ENCODE results near the gene FAM110D.

The FAM110D gene

DNA sequence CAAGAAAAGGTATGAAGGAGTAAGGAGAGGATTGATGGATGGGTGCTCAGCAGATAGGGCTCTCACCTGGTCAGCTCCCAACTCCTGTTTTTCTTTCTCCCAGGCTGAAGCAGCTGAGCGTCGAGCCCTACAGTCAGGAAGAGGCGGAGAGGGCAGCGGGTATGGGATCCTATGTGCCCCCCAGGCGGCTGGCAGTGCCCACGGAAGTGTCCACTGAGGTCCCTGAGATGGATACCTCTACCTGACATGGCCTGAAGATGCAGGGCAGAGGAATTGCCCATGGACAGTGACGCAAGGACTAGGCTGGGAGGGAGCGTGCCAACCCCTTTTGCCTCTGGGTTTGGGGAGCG, 11.6 kb downstream of the FAM110D start:
- peak overlapping the region; percentile 77 for H3K9ac ChIP-seq (ENCODE audit: low read length)
- peaks cover 14% of the 10 kb centered on the region for H3K79me1 ChIP-seq (ENCODE audit: low read length)
- no peak overlapping the region for H3K4ac ChIP-seq (ENCODE audit: low read depth, low read length)
- no peak overlapping the region for H4K5ac ChIP-seq (ENCODE audit: low read length)
- no peak overlapping the region for H2BK120ac ChIP-seq (ENCODE audit: low read depth, low read length)
- peak overlapping the region; percentile 83 for H3K23ac ChIP-seq (ENCODE audit: low read length)
- H3K27me3 ChIP-seq (ENCODE audit: insufficient read depth, low read length, poor library complexity) = no peaks in the 10 kb centered on the region
- H2AK5ac ChIP-seq (ENCODE audit: low read length) = peak overlapping the region; percentile 50
- DNase-seq = no peak
- no peak overlapping the region for H3K18ac ChIP-seq (ENCODE audit: low read length)
- H2BK15ac ChIP-seq (replicated peaks; ENCODE audit: low read depth) = no peak overlapping the region
- H3K56ac ChIP-seq (ENCODE audit: low read length) = peak overlapping the region; percentile 96
- peak overlapping the region; percentile 88 for H3K4me3 ChIP-seq (ENCODE audit: low read length)
- no peak overlapping the region for H2BK5ac ChIP-seq (ENCODE audit: low read length)
- H3K79me2 ChIP-seq (ENCODE audit: control insufficient read depth, insufficient read depth, low read length) = peaks cover 8% of the 10 kb centered on the region
- H3K4me2 ChIP-seq (ENCODE audit: low read length) = peak overlapping the region; percentile 78
- H3K4me1 ChIP-seq (ENCODE audit: control insufficient read depth, low read depth, low read length) = peaks cover 9% of the 10 kb centered on the region
- H3K27ac ChIP-seq (ENCODE audit: low read depth, low read length) = no peak overlapping the region
- H3K36me3 ChIP-seq (ENCODE audit: control insufficient read depth, insufficient read depth, low read length) = no peaks in the 10 kb centered on the region
- WGBS (ENCODE audit: extremely low coverage, insufficient coverage, low lambda C conversion rate) = no CpG with 5 or more reads among the region's 9 CpGs
- no peak overlapping the region for H4K8ac ChIP-seq (ENCODE audit: low read depth, low read length)

DNA sequence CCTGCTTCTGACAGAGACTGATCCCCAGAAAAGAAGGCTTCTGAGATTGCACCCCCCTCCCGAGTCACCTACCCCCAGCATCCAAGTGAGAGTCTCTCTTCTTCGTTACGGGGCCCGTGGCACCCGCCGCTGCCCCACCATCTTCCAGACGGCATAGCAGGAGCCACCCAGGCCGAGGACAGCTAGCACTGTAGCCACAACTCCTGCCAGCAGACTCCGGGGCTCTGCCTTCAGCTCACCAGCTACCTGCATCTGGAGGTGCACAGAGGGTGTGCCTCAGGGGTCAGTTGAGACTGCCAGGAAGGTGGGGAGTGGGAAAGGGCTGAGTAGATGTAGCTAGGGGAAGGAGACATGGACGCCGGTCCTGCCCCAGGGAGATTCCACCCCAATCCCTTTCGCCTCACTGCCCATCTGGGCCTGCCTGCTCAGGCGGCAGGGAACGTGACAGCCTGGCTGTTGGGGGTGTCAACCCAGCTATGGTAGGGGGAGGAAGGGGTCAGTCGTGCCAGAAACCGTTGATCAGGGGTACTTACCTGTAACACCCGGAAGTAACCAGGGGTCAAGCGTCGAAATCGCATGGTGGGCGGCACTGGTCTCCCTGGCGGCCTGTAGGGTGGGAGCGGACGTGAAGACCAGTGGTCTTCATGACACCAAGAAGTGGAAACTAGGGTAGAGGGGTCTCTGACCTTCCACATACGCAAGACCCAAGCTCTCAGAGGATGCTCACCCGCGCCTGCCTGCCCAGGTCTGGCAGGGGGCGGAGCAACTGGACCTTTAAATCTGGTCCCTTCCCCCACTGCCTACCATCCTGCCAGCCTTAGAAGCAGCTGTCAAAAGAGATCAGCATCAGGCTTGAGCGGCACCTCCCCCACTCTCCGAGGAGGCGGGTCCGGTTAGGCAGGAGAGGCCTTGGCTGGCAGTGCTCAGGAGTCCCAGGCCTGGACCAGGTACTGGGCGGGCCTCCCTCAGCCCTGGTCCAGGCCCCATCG, 12.5 kb downstream of the FAM110D start, which contains the start of gene ZNF593OS:
TSS of gene ZNF593OS (minus strand) at position 749 of the 989 bp plus-strand sequence. CDS start at position 578, 171 bp downstream.
- Histone ChIP-seq H3K56ac (ENCODE audit: low read length) (peak within 1 kb of the TSS; percentile 15), H3K4ac (ENCODE audit: low read depth, low read length) (no peak within 1 kb of the TSS), H3K79me1 (ENCODE audit: low read length) (peaks cover 14% of the 10 kb centered on the region), H3K18ac (ENCODE audit: low read length) (no peak within 1 kb of the TSS), H3K27ac (ENCODE audit: low read depth, low read length) (no peak within 1 kb of the TSS), H3K4me2 (ENCODE audit: low read length) (peak within 1 kb of the TSS; percentile 78), H3K4me3 (ENCODE audit: low read length) (no peak within 1 kb of the TSS), H2BK15ac (replicated peaks; ENCODE audit: low read depth) (no peak within 1 kb of the TSS), H3K9ac (ENCODE audit: low read length) (peak within 1 kb of the TSS; percentile 77), H3K79me2 (ENCODE audit: control insufficient read depth, insufficient read depth, low read length) (peaks cover 8% of the 10 kb centered on the region), H4K8ac (ENCODE audit: low read depth, low read length) (no peak within 1 kb of the TSS), H3K4me1 (ENCODE audit: control insufficient read depth, low read depth, low read length) (peaks cover 3% of the 10 kb centered on the region), H2BK120ac (ENCODE audit: low read depth, low read length) (no peak within 1 kb of the TSS), H3K36me3 (ENCODE audit: control insufficient read depth, insufficient read depth, low read length) (no peaks in the 10 kb centered on the region), H4K5ac (ENCODE audit: low read length) (no peak within 1 kb of the TSS), H3K27me3 (ENCODE audit: insufficient read depth, low read length, poor library complexity) (no peaks in the 10 kb centered on the region), H3K23ac (ENCODE audit: low read length) (no peak within 1 kb of the TSS), H2AK5ac (ENCODE audit: low read length) (no peak within 1 kb of the TSS), H2BK5ac (ENCODE audit: low read length) (no peak within 1 kb of the TSS)
- WGBS (ENCODE audit: extremely low coverage, insufficient coverage, low lambda C conversion rate) = no CpG with 5 or more reads among the region's 34 CpGs
- DNase-seq = no peak

DNA sequence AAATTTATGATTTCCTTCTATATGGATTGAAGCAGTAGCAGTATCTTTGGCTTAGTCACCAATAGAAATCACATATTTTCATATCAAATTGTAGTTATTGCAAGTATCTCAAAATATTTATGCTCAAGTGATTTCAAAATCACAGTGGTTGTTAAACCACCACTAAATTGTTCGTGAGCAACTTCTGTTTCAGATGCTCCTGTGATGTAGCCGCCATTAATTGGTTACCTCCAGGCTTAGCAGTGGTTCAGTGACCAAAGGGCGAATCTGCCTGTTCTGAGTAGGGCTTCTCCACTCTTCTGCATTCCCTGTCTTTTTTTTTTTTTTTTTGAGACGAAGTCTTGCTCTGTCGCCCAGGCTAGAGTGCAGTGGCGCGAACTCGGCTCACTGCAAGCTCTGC, 16.5 kb downstream of the FAM110D start:
- Histone ChIP-seq H3K9ac (ENCODE audit: low read length) (no peak overlapping the region), H3K56ac (ENCODE audit: low read length) (no peak overlapping the region), H3K79me2 (ENCODE audit: control insufficient read depth, insufficient read depth, low read length) (peaks cover 6% of the 10 kb centered on the region)

DNA sequence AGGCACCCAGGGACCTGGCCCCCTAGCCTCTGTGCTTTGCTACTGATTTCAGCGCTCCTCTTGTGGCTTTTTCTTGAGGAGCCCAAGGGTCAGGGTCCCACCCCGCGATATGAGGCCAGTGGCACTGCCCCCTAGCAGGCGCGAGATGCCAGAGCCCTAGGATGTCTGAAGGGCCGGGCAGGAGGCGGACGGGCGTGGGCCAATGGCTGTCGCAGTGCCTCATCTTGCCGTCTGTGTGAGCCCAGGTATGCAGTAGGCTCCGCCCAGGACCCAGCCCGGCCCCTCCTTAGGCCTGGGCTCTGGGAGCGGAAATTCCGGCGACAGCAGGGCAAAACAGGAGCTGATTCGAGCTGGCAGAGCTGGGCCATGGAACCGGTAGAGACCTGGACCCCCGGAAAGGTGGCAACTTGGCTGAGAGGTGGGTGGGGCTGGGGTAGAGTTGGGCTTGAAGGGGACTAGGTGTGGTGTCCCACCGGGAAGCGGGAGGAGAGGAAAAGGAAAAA, 18.4 kb downstream of the FAM110D start, which contains the start of gene CNKSR1:
TSS of gene CNKSR1 (plus strand) at position 310 of the 503 bp plus-strand sequence. CDS start at position 367, 57 bp downstream.
- Histone ChIP-seq H3K23ac (ENCODE audit: low read length) (no peak within 1 kb of the TSS), H3K4me2 (ENCODE audit: low read length) (peak within 1 kb of the TSS; percentile 62), H3K9ac (ENCODE audit: low read length) (peak within 1 kb of the TSS; percentile 59), H3K4ac (ENCODE audit: low read depth, low read length) (peak within 1 kb of the TSS; percentile 66), H4K8ac (ENCODE audit: low read depth, low read length) (no peak within 1 kb of the TSS), H3K27me3 (ENCODE audit: insufficient read depth, low read length, poor library complexity) (no peaks in the 10 kb centered on the region), H2AK5ac (ENCODE audit: low read length) (no peak within 1 kb of the TSS), H3K27ac (ENCODE audit: low read depth, low read length) (no peak within 1 kb of the TSS), H3K56ac (ENCODE audit: low read length) (peak within 1 kb of the TSS; percentile 87), H2BK120ac (ENCODE audit: low read depth, low read length) (no peak within 1 kb of the TSS), H4K5ac (ENCODE audit: low read length) (no peak within 1 kb of the TSS), H3K4me3 (ENCODE audit: low read length) (peak within 1 kb of the TSS; percentile 34), H3K79me2 (ENCODE audit: control insufficient read depth, insufficient read depth, low read length) (no peaks in the 10 kb centered on the region), H3K4me1 (ENCODE audit: control insufficient read depth, low read depth, low read length) (no peaks in the 10 kb centered on the region), H3K18ac (ENCODE audit: low read length) (peak within 1 kb of the TSS; percentile 22), H2BK5ac (ENCODE audit: low read length) (no peak within 1 kb of the TSS), H3K79me1 (ENCODE audit: low read length) (no peaks in the 10 kb centered on the region), H2BK15ac (replicated peaks; ENCODE audit: low read depth) (no peak within 1 kb of the TSS), H3K36me3 (ENCODE audit: control insufficient read depth, insufficient read depth, low read length) (no peaks in the 10 kb centered on the region)
- DNase-seq = peak; percentile 97
- no CpG with 5 or more reads among the region's 21 CpGs for WGBS (ENCODE audit: extremely low coverage, insufficient coverage, low lambda C conversion rate)

More for the DNA sequence above, 16.5 kb downstream of the FAM110D start:
- no peaks in the 10 kb centered on the region for H3K36me3 ChIP-seq (ENCODE audit: control insufficient read depth, insufficient read depth, low read length)
- no peak overlapping the region for H4K5ac ChIP-seq (ENCODE audit: low read length)
- H3K23ac ChIP-seq (ENCODE audit: low read length) = no peak overlapping the region
- H3K4me3 ChIP-seq (ENCODE audit: low read length) = no peak overlapping the region
- H3K4me1 ChIP-seq (ENCODE audit: control insufficient read depth, low read depth, low read length) = no peaks in the 10 kb centered on the region
- no peak overlapping the region for H3K27ac ChIP-seq (ENCODE audit: low read depth, low read length)
- no peak overlapping the region for H3K18ac ChIP-seq (ENCODE audit: low read length)
- H2BK15ac ChIP-seq (replicated peaks; ENCODE audit: low read depth) = no peak overlapping the region
- no peaks in the 10 kb centered on the region for H3K27me3 ChIP-seq (ENCODE audit: insufficient read depth, low read length, poor library complexity)
- no peak overlapping the region for H3K4ac ChIP-seq (ENCODE audit: low read depth, low read length)
- no peak overlapping the region for H2BK5ac ChIP-seq (ENCODE audit: low read length)
- H2AK5ac ChIP-seq (ENCODE audit: low read length) = no peak overlapping the region
- no peak for DNase-seq
- peaks cover 10% of the 10 kb centered on the region for H3K79me1 ChIP-seq (ENCODE audit: low read length)
- WGBS (ENCODE audit: extremely low coverage, insufficient coverage, low lambda C conversion rate) = no CpG with 5 or more reads among the region's 8 CpGs
- no peak overlapping the region for H3K4me2 ChIP-seq (ENCODE audit: low read length)
- H4K8ac ChIP-seq (ENCODE audit: low read depth, low read length) = no peak overlapping the region
- H2BK120ac ChIP-seq (ENCODE audit: low read depth, low read length) = no peak overlapping the region

DNA sequence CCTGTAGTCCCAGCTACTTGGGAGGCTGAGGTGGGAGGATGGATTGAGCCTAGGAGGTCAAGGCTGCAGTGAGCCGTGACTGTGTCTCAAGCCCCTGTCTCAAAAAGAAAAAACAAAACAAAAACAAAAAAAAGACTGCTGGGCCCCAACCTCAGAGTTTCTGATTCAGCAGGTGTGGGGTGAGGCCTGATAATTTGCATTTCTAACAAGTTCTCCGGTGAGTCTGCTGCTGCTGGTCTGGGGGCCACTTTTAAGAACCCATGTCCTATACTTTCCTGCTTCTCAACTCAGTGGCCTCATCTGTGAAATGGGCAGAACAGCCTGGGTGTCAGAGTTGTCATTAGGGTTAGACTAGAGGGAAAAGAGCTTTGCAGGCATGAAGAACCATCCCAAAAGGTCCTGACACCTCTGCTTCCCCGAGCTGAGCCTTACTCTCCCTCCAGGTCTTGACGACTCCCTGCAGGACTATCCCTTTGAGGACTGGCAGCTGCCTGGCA, 21.2 kb downstream of the FAM110D start:
- no CpG with 5 or more reads among the region's 4 CpGs for WGBS (ENCODE audit: extremely low coverage, insufficient coverage, low lambda C conversion rate)
- no peak overlapping the region for H3K23ac ChIP-seq (ENCODE audit: low read length)
- no peak overlapping the region for H3K18ac ChIP-seq (ENCODE audit: low read length)
- no peak overlapping the region for H3K9ac ChIP-seq (ENCODE audit: low read length)
- no peak overlapping the region for H3K4ac ChIP-seq (ENCODE audit: low read depth, low read length)
- H3K36me3 ChIP-seq (ENCODE audit: control insufficient read depth, insufficient read depth, low read length) = no peaks in the 10 kb centered on the region
- no peaks in the 10 kb centered on the region for H3K79me1 ChIP-seq (ENCODE audit: low read length)
- no peak overlapping the region for H2BK120ac ChIP-seq (ENCODE audit: low read depth, low read length)
- no peak overlapping the region for H3K27ac ChIP-seq (ENCODE audit: low read depth, low read length)
- no peak overlapping the region for H4K8ac ChIP-seq (ENCODE audit: low read depth, low read length)
- no peak for DNase-seq
- no peak overlapping the region for H2BK5ac ChIP-seq (ENCODE audit: low read length)
- H3K27me3 ChIP-seq (ENCODE audit: insufficient read depth, low read length, poor library complexity) = no peaks in the 10 kb centered on the region
- no peak overlapping the region for H2AK5ac ChIP-seq (ENCODE audit: low read length)
- H3K56ac ChIP-seq (ENCODE audit: low read length) = no peak overlapping the region
- no peak overlapping the region for H2BK15ac ChIP-seq (replicated peaks; ENCODE audit: low read depth)
- H3K79me2 ChIP-seq (ENCODE audit: control insufficient read depth, insufficient read depth, low read length) = no peaks in the 10 kb centered on the region
- no peak overlapping the region for H3K4me3 ChIP-seq (ENCODE audit: low read length)
- H3K4me1 ChIP-seq (ENCODE audit: control insufficient read depth, low read depth, low read length) = no peaks in the 10 kb centered on the region
- H4K5ac ChIP-seq (ENCODE audit: low read length) = no peak overlapping the region
- H3K4me2 ChIP-seq (ENCODE audit: low read length) = no peak overlapping the region
